GM13977 (cell line): ENCODE results near the gene COQ7.

Source experiments
- DNase-seq: peaks from one replicate; pipeline ENCODE4 v3.0.0; 2012; ENCODE audit warnings: low spot score
- in situ Hi-C: fragments of 300-500 bp; cut with MboI; formaldehyde crosslinking; loops from one replicate; pipeline ENCODE4 v1.12.0; 2022; ENCODE audit warnings: low sequenced_read_pairs, low pct_unique_long_range_greater_than_20kb, mixed read lengths, inconsistent platforms; ENCODE audit not compliant: unreplicated experiment
- TF ChIP-seq, protein P1 (sequence below): IDR thresholded peaks from 2 replicates; pipeline ENCODE4 v1.5.1; 2012; ENCODE audit warnings: mild to moderate bottlenecking, control low read depth; ENCODE audit not compliant: insufficient read depth; ENCODE audit errors: extremely low read depth, missing control alignments

COQ7 gene

DNA sequence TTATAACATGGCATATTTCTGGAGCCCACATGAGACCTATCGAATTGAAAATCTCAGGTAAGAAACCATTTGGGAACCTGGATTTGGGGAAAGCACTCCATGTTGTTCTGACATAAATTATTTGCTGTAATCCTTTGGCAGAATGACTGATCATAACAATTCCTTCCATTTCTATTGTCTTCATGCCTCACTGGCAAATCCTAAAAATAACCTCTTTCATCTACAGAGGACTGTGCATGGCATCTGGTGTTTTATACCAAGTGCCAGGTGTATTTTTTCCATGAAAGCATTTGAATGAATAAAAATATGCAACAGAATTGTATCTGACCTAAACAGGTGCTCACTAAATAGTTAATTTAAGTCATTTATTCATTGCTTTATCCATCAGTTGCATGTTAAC, 33.7 kb upstream of the COQ7 start:
- TF ChIP-seq, protein P1, sequence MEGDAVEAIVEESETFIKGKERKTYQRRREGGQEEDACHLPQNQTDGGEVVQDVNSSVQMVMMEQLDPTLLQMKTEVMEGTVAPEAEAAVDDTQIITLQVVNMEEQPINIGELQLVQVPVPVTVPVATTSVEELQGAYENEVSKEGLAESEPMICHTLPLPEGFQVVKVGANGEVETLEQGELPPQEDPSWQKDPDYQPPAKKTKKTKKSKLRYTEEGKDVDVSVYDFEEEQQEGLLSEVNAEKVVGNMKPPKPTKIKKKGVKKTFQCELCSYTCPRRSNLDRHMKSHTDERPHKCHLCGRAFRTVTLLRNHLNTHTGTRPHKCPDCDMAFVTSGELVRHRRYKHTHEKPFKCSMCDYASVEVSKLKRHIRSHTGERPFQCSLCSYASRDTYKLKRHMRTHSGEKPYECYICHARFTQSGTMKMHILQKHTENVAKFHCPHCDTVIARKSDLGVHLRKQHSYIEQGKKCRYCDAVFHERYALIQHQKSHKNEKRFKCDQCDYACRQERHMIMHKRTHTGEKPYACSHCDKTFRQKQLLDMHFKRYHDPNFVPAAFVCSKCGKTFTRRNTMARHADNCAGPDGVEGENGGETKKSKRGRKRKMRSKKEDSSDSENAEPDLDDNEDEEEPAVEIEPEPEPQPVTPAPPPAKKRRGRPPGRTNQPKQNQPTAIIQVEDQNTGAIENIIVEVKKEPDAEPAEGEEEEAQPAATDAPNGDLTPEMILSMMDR: no peak
- in situ Hi-C loops: no loop called here
- no peak for DNase-seq

DNA sequence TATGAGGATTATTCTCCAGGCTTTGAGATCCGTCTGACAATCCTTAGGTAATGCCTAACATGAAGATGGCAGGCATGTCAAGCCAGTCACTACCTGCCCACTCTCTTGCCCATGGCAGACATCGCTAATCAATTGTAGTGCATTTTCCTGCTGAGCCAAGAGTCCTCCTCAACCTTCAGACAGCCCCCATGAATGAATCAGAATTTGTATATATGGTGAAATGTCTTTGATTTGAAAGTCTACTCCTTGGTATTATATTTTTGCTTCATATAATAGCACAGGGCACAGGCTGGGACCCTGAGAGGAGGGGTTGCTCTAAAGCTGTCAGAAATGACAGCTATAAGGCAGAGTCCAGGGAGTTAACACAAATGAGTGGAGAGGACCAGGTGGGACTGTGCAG, 27.0 kb upstream of the COQ7 start:
- TF ChIP-seq, protein P1: no peak
- DNase-seq: no peak
- in situ Hi-C loops: no loop called here

DNA sequence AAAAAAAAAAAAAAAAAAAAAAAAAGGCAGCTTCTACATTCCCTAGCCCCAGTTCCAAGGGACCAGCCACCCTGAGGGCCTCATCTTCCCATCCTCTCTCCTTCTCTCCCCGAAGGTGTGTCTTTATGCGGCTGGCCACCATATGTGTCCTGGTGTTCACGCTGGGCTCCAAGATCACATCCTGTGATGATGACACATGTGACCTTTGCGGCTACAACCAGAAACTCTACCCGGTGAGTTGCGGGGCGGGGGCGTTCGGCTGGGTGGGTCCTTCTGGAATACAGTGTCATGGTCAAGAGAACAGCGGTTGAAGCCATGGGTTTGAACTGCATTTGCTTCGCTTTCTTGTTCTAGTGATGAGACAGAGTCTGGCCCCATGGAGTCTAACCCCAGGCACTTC, 22.6 kb upstream of the COQ7 start:
- DNase-seq: no peak
- in situ Hi-C loops: no loop called here
- TF ChIP-seq, protein P1: no peak

DNA sequence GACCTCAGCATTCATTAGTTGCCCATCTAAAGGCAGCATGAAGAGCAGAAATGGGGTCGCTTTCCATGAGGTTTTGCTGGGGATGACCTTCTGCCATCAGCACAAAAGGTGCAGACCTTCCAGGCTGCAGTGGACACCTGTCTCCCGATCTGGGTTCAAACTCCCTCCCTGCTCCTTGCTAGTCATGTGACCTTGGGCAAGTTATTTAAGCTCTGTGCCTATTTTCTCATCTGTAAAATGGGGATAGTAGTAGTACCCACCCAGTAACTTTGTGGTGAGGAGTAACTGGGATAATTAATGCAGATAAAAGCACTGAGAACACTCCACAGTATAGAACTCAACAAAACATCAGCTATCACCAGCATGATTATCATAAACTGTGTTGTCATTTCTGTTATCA, 21.4 kb upstream of the COQ7 start:
- TF ChIP-seq, protein P1: no peak
- no peak for DNase-seq
- in situ Hi-C loops: no loop called here

DNA sequence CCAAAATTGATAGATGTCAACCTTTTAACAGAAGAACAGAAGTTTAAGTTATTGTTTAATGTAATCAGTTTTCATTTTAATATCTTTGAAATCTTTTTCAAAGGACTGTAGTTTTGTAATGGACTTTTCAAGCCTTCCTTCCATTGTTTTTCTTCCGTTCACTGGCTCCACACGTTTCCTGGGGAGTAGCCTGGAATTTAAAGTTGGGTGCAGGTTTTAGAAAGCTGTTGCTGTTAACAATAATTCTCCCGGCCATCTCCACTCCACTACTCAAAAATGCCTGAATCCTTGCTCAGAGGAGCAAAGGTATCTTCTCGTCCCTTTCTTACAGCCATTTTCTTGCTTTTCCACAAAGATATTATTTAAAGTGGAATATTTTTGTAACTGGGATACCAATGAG, 4.7 kb upstream of the COQ7 start:
- TF ChIP-seq, protein P1: no peak
- in situ Hi-C loops: no loop called here
- no peak for DNase-seq

DNA sequence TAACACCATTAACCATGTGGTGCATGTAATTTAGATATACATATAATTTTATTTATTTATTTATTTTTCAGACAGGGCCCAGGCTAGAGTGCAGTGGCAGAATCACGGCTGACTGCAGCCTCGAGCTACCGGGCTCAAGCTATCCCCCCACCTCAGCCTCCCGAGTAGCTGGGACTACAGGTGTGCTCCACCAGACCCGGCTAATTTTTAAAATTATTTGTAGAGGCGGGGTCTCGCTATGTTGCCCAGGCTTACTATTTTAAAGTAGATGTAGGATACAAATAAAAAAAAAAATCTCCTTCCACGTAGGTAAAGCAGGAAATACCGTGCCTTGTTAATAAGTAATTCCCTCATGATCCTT, 446 bp upstream of the COQ7 start:
- TF ChIP-seq, protein P1: no peak
- in situ Hi-C loops: no loop called here
- DNase-seq: no peak

DNA sequence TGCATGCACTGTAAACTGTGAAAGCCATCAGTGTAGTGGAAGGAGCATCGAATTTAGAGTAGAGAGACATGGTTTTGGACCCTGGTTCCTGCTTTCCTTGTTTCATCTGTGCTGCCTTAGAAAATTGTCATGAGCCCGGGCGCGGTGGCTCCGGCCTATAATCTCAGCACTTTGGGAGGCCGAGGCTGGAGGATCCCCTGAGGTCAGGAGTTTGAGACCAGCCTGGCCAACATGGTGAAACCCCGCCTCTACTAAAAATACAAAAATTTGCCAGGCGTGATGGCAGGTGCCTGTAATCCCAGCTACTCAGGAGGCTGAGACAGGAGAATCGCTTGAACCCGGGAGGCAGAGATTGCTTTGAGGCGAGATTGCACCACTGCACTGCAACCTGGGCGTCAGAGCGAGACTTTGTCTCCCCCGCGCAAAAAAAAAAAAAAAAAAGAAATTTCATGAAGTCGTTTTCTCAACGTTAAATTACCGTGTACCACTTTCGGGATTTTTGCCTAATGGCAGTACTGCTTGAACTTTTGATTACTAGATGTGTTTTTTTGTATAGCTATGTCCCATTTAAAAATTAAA, 912 bp downstream of the COQ7 start:
- no peak for DNase-seq
- in situ Hi-C loops: no loop called here
- TF ChIP-seq, protein P1: no peak
